HG03575 (cell line): ENCODE results near the gene ADGRB3.
"Not testable (repeated sequence)": the region's sequence is repeated elsewhere in the genome, so short reads cannot be mapped to it uniquely, and the experiment has no call there.

Source experiments
- ATAC-seq: cut with Tn5 transposase; IDR thresholded peaks from one replicate; pipeline ENCODE4 v1.9.1; 2021; ENCODE audit not compliant: unreplicated experiment, insufficient number of reproducible peaks, low FRiP score; ENCODE audit errors: extremely low read depth

ADGRB3 gene

DNA sequence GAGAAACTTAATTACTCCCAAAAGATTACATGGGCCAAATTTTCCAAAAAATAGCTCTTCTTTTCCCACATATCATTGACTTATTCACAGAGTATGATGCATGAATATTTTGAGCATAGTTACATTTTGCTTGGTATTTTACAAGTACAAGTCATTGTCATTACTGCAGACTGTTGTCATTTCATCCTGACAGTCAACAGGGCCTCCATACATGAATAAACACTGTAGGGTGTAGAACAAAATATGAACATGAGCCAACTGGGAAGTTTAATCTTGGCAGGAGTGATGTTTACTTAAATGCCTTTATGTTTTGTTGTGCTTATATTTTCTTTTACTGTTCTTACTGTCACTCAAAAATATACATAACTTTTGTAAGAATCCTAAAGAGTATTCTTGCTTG lies 340.7 kb downstream of the ADGRB3 start:
- ATAC-seq: no peak

DNA sequence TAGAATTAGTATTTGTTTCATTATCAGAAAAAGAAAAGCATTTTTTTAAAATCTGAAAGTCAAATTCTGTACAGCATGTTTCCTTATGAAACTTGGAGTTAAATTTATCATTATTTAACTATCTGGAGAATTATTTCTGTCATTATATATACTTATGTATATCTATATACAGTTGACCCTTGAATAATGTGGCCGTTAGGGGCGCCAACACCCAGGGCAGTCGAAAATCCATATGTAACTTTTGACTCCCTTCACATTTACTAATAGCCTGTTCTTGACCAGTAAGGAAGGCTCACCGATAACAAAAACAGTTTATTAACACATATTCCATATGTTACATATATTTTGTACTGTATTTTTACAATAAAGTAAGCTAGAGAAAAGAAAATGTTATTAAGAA lies 341.2 kb downstream of the ADGRB3 start:
- no peak for ATAC-seq

DNA sequence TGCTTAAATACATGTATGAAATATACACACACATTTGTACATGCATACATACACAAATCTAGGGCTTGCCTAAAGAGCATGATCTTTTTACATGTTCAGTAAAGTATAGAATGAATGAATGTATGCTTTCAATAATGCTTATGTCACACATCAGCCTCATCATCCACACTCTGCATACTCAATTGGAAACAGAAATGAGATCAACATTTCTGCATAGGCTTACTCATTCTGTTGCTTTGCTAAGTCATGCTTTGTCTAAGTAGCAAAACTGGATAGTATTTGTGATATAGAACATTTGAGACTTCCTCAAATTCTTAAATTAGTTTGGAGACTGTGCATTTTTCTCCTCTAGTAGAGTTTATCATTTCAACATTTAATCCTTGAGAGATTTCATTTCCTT lies 343.3 kb downstream of the ADGRB3 start:
- no peak for ATAC-seq

DNA sequence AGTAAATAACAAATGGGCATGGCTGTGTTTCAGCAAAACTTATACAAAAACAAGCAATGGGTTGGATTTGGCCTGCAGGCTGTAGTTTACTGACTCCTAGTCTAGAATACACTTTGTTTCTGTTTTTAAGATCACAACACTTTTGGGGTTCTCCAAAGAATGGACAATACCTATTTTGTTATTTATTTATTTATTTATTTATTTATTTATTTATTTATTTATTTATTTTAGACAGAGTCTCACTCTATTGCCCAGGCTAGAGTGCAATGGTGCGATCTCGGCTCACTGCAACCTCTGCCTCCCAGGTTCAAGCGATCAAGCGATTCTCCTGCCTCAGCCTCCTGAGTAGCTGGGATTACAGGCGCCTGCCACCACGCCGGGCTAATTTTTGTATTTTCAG lies 346.6 kb downstream of the ADGRB3 start:
- not testable (repeated sequence) for ATAC-seq

DNA sequence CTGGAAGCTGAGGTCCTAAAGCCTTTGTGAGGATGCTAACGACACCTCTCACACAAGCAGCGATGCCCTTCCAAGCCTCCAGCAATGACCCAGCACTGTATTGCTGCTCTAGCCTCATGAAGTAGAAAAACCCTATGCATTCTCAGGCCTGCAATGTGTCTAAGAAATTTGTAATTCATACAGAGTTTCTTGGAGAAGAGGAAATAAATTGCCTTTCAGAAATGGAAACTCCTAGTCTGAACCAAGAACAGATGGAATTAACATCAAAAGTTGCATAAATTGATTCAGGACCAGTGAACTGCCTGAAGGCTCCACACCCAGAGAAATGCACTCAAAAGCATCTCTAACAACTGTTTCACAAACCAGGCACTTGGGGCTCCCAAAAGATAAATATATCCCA lies 353.6 kb downstream of the ADGRB3 start:
- no peak for ATAC-seq

DNA sequence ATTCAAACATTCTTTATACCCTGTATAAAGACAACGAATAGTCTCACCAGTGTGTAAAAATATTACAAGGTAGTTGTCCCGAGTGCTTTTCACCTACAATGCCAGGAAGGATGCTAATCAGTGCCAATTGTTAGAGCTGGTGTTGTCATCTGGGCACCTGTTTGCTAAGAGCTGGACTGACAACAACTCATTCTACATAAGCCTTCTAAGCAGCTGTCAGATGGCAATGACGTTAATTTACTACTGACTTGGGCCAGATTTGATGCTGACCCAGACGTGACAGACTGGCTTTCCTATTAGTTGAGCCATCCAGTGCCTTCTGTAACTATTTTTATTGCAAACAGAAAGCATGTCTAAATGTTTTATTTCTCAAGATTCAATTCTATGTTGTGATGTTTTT lies 355.2 kb downstream of the ADGRB3 start:
- ATAC-seq: no peak

DNA sequence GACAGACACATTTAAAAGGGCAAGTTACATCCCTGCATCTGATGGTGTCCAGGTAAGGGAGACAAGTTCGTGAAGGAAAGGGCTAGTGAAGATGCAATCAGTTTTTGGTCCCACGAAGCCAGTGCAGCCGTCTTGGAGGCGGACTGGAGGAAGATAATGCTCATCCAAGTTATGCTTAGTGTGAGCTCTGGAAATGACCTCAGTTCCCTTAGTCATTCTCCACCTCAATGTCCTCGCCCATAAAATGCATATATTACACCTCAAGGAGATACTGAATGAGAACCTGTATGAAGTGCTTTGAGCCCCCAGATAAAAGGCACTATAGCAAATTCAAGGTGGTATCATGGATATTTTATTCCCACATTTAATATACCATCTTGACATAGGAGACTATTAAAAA lies 358.8 kb downstream of the ADGRB3 start:
- ATAC-seq: no peak

DNA sequence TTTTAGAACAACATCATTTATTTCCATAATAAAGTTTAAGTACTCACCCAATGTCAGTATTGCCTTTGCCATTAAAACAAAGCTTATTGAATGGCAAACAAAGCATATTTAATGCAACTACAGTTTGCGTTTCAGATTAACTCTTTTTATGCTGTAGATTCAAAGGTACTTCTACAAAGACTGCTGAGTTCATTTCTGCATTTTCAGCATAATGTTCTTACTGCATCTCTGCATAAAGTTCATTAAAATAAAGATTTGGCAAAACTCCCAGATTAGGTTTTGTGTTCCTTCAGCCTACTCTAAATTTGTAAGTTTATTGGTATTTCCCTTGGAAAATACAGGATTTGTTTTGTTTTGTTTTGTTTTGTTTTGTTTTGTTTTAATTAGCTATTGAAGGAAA lies 359.4 kb downstream of the ADGRB3 start:
- no peak for ATAC-seq

DNA sequence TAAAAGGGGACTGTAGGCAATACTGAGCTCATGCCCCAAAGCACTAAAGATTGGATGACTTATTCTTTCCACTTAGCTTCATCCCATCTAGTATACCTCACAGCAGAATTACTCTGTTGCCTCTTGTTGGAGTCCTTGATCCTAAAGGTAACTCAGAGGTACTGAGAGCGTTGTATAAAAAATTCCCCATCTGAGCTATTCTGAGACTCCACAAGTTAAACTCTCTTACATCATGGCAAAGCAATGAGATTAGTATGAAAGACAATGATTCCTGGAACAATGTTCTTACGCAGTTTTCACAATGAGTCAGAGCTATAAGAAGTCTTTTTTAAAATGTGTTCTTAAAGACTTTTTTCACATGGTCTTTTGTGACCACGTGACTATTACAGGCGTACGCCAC lies 370.1 kb downstream of the ADGRB3 start:
- no peak for ATAC-seq

DNA sequence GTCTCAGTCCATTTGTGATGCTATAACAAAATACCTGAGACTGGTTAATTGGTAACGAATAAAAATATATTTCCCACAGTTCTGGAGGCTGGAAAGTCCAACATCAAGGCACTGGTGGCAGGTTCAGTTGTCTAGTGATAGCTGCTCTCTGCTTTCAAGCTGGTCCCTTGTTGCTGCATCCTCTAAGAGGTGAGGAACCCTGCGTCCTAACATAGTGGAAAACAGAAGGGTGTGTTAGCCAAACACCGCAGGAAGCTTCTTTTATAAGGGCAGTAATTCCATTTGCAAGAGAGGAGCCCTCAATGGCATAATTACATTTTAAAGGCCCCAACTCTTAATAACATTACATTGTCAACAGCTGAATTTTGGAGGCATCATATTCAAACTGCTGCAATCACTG lies 372.7 kb downstream of the ADGRB3 start:
- ATAC-seq: no peak

DNA sequence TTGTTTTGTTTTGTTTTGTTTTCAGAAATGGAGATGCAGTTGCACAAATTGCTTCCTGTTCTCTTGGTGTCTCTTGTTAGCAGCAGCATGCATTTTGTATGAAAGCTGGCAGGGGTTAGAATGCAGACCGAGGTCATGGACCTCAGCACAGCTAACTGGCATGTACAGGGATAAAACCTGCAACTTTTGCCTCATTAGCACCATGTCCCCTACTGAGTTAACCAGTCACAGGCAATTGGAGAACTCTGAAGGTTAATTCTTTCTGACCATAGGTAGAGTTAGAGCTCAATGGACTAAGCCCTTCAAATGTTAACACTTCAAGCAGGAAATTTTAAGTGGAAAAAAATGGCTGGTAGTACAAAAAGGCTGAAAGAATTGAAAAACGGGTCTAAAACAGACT lies 377.1 kb downstream of the ADGRB3 start:
- ATAC-seq: no peak

DNA sequence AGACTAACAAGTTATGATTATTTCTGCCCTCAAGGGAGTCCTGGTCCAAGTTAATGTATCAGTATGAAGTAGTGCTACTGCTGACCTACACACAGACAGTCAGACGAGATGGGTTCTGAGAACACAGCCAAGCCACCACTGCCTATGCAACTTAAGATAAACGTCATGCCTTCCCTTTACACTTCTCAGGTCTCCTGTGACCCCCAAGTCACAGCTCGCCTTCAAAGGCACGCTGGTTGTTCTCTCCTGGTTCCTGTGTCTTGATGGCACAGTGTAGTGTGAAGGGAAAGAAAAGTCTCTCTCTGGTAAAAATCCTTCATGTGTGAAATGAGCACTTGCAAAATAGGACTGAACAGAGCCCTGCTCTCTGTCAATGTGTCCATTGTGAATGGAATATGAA lies 377.8 kb downstream of the ADGRB3 start:
- ATAC-seq: no peak

DNA sequence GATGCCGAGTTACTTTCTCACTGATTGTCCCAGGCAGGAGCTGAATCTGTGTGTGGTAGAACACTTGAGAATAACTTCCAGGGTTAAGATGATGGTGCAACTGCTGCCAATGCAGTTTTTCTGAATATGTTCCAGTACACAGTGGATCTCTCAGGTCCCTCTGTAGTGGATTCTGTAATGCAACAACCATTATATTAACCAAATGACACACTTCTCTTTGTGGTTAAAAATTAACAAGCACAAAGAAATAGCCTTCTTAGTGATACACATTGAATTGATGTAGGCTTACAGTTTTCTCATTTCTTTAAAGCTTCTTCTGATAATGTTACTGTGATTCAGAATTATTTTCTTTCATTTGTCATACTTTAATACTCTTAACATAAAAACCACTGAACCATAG lies 383.8 kb downstream of the ADGRB3 start:
- no peak for ATAC-seq

DNA sequence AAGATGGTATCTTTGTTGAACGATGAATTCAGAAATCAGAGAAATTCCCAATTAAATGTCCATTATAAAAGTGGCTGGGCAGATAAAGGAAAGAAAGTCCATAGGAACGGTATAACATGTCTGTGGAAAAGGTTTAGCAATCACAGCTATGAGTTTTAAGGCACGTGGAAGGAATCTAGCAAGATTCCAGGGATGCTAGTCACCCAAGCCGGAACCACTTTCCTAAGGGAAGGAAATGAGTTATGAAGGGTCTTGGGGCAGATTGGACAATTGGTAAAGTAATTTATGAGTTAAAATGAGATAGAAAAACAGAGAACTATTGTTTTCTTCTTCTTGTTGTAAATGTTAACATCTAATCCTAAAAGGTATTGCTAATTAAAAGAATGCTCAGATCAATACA lies 384.8 kb downstream of the ADGRB3 start:
- no peak for ATAC-seq

DNA sequence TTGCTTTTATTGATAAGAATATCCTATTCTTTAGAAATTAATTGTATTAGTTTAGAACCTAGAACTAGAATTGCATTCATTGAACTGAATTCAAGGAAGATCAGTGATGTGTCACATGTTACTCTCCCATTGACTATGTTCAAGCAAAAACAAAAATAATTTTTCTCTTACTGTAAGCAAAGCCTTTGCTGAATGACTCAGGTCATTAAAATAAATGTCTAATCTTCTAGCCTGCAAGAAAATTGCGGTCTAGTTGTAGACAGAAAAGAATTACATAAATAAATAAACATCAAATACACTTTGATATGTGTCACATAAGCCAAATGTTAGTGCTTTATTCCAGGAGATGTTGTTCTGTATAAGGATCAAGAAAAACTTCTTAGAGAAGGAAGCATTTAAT lies 387.9 kb downstream of the ADGRB3 start:
- no peak for ATAC-seq

DNA sequence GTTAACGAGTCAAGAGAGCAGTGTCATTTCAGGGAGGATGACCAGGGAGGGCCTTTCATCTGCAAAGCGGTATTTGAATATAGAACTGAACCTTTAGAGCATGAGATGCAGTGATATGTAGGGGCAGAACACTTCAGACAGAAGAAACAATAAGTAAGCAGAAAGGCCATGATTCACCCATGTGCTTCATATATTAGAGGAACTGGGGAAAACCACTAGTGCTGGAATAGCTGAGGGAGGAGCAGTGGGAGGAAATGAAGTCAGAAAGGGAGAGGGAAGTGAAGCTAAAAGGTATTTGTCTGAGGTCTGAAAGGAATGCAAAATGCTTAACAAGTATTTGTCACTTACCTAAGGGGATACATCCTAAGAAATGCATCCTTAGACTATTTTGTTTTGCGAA lies 391.2 kb downstream of the ADGRB3 start:
- no peak for ATAC-seq

DNA sequence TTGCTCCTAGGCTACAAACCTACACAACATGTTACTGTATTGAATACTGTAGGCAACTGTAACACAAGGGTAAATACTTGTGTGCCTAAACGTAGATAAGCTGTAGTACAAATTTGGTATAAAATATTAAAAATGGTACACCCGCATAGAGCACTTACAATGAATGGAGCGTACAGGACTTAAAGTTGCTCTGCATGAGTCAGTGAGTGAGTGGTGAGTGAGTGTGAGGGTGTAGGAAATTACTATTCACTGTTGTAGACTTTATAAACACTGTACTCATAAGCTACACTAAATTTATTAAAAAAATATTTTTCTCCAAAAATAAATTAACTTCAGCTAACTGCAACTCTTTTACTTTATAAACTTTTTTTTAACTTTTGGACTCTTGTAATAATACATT lies 391.6 kb downstream of the ADGRB3 start:
- ATAC-seq: no peak

DNA sequence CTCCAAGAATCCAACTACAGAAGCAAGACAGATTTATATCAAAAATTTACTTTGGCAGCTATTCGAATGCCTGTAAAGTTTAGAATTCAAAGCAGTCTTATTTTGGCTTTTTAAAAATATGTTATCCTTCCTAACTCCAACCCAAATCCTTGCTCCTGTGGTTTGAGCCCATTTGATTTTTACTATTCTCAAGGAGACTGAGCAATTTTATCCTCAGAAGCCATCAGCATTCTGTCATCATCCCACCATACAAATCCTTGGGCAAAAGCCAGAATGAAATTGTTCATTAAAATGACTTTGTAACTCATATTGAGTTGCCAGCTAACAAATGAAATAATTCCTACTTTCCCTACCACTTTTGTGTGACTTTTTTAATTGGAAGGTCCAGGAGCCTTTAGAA lies 392.8 kb downstream of the ADGRB3 start:
- ATAC-seq: no peak

DNA sequence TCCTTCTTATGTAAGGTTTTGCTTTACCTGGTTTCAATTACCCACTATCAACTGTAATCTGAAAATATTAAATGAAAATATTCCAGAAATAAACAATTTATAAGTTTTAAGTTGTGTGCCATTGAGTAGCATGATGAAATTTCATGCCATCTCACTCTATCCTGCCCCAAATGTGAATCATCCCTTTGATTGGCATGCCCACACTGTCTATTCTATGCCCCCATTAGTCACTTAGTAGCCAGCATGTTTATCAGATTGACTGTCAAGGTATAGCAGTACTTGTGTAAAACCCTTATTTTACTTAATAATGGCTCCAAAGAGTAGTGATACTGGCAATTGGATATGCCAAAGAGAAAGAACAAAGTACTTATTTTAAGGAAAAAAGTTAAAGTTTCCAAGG lies 403.8 kb downstream of the ADGRB3 start:
- ATAC-seq: no peak

DNA sequence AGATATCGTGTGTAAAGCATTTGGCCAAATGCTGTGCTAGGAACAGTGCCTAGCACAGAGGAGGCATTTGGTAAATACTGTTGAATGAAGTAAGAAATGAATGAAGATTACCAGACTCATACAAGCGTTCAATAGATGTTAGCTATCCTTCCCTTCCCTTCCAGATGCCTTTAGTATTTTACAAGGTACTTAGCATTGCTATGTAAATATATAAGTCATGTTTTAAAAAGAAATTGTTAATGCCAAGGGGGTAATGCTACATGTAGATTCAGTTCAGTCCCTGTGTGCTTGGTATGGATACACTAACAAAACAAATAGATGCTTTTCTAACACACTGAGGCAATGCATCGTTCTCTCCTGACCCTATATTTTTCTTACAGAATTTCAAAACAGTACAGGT lies 407.2 kb downstream of the ADGRB3 start:
- ATAC-seq: no peak

DNA sequence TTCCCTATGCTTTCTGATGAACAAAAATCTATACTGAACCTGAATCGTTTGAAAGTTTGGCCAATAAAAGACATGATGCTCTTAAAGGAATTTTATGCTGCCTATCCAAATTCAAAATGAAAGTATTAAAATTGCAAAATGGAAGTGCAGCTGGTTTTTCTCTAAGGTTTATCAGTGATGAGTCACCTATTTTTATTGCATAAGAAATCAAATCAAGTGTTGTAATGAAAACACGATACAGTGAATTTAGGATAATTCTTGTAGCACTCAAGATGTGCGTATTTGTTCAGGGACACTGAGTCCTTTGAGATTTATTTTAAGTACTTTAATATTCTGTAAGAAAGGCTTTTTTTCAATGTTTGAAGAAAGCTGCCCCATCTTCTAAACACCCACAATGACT lies 409.5 kb downstream of the ADGRB3 start:
- ATAC-seq: no peak

DNA sequence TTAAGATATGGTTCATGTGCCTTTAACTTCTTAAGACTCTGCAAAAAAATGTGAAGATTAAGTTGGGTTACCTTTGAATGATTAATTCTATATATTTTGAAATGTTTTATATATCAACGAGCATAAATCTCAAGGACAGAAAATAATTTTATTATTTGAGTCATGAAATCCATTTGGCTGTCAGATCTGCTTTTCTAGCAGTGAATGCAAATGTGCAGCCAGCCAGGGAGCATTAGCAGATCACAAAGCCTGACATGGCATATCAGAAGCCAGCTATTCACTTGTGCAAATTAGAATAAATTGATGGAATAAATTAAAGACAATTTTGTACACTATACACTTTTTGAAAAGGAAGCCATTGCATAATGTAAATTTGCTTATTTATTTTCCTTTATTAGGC lies 424.3 kb downstream of the ADGRB3 start:
- no peak for ATAC-seq
